Occipital lobe (tissue), 2 donors: ENCODE measurements around the gene LTB4R. TPM values are rescaled to one million over a fixed set of nuclear protein-coding genes. Genes with fewer than 3 reads are reported as not detected.

Source experiments
- DNase-seq: peaks from one replicate; lab custom pipeline; 2025; lab: John Stamatoyannopoulos, UW
- total RNA-seq: library from RNA; depleted of rRNA; stranded (reverse); fragments of >200 nt; gene quantifications from one replicate; pipeline ENCODE4 v1.2.3, GENCODE V29; 2014

LTB4R gene
- total RNA-seq, 1 donor from 2014 or later: 1.6 TPM

- DNase-seq: no peak
These were observed 32.9 kb upstream of the LTB4R start for GRCh38 chr14:24278424-24278823.

- peak; percentile 10 for DNase-seq
These were observed 31.8 kb upstream of the LTB4R start for GRCh38 chr14:24279301-24280186.

- DNase-seq: no peak
These were observed 30.4 kb upstream of the LTB4R start for GRCh38 chr14:24280797-24281460.

DNA sequence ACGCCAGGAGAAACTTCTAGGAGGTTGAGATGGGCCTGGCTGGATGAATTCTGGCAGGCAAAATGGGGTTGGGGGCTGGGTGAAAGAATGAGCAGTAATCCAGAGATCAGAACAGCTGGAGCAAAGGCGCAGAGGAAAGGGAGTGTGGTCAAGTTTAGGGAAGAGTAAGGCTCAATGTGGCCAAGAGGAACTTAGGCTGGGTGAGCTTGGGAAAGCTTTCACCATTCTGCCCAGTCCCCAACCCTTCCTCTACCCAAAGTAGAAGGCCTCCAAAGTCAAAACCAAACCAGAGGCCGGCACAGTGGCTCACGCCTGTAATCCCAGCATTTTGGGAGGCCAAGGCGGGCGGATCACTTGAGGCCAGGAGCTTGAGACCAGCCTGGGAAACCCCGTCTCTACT is 29.7 kb upstream of the LTB4R start:
- DNase-seq: no peak

DNA sequence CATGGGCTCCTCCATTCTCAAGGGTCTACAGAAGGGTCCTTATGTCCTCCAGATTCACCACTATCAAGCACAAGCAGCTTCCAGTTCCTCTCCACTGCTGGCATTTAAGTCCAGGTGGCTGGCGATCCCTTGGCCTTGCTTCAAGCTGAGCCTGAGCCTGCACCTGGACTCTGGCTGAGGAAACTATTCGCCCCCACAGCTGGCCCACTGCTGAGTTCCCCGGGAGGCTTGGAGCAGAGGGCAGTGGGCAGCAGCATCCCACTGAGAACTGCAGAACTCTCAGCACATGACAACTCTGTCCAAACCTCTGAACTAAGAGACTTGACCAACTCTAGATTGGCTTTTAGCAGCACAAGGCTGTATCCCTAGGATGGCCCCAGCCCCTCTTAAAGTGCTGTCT is 28.6 kb upstream of the LTB4R start:
- no peak for DNase-seq

- DNase-seq: no peak
These were observed 27.4 kb upstream of the LTB4R start for GRCh38 chr14:24283796-24284460.

GRCh38 chr14:24284501-24285035 is 26.7 kb upstream of the LTB4R start:
- DNase-seq: no peak

- DNase-seq: no peak
These were observed 26.0 kb upstream of the LTB4R start for GRCh38 chr14:24285351-24285750.

DNA sequence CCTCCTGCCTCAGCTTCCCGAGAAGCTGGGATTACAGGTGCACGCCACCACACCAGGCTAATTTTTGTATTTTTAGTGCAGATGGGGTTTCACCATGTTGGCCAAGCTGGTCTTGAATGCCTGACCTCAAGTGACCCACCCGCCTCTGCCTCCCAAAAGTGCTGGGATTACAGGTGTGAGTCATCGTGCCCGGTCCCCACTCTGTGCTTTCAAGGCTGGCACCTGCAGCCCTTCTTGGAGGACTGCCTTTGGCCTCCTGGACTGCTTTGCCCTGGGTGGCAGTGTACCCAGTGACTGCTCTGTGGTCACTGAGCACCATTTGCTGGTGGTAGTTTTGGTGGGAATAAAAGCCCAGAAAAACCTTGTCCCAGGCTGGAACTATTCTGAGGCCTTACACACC is 24.3 kb upstream of the LTB4R start:
- no peak for DNase-seq

GRCh38 chr14:24289649-24290280 is 21.5 kb upstream of the LTB4R start:
- no peak for DNase-seq

GRCh38 chr14:24290746-24291145 is 20.6 kb upstream of the LTB4R start:
- DNase-seq: no peak

- DNase-seq: no peak
These were observed 19.7 kb upstream of the LTB4R start for GRCh38 chr14:24291446-24292117.

- no peak for DNase-seq
These were observed 19.0 kb upstream of the LTB4R start for GRCh38 chr14:24292118-24292807.

DNA sequence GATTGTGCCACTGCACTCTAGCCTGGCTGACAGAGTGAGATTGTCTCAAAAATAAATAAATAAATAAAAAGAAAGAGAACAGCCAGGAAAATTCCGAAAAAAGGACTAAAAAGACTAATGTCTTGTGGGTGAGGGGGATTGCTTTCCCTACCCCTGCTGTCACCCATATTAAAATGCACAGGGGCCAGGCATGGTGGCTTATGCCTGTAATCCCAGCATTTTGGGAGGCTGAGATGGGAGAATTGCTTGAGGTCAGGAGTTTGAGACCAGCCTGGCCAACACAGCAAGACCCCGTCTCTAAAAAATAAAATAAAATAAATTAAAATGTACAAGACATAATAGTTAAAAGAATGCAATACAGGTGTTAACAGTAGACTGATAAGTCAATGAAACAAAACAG is 17.8 kb upstream of the LTB4R start:
- no peak for DNase-seq

DNA sequence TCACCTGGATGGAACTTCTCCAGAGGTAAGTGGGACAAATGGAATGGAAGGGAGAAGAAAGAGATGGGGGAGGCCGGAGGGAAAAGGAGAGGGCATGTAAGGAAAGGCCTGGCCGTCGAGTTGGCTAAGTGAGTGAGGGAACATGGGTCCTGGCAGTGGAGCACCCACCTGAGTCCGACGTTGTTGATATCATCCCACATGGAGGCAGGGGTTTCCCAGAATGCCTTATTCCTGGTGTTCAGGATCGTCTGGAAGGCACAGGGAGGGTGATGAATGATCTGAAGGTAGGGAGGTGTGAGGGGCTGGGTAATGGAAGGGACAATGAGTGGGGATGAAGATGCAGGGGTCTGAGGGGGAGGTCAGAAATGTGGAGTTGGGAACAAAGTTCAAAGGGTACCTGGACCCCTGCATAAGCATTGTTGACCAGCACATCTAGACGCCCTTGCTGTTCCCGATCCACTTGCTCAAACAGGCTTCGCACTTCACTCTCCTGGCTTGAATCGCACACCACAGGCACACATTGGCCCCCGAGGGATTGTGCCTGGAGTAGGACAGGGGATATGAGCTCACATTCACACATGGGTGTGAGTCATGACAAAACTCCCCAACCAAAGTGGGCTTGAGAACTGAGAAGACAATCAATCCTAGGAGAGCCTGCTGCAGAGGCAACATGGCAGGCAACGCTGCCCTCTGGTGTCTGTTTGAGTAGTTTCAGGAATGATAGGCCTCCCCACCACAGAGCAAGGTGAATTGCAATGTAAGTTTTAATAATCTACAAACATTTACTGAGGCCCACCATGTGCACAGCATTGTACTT is 14.8 kb upstream of the LTB4R start:
- peak; percentile 16 for DNase-seq

GRCh38 chr14:24297190-24297964 is 13.9 kb upstream of the LTB4R start:
- DNase-seq: no peak

- DNase-seq: no peak
These were observed 12.4 kb upstream of the LTB4R start for GRCh38 chr14:24298892-24299254.

DNA sequence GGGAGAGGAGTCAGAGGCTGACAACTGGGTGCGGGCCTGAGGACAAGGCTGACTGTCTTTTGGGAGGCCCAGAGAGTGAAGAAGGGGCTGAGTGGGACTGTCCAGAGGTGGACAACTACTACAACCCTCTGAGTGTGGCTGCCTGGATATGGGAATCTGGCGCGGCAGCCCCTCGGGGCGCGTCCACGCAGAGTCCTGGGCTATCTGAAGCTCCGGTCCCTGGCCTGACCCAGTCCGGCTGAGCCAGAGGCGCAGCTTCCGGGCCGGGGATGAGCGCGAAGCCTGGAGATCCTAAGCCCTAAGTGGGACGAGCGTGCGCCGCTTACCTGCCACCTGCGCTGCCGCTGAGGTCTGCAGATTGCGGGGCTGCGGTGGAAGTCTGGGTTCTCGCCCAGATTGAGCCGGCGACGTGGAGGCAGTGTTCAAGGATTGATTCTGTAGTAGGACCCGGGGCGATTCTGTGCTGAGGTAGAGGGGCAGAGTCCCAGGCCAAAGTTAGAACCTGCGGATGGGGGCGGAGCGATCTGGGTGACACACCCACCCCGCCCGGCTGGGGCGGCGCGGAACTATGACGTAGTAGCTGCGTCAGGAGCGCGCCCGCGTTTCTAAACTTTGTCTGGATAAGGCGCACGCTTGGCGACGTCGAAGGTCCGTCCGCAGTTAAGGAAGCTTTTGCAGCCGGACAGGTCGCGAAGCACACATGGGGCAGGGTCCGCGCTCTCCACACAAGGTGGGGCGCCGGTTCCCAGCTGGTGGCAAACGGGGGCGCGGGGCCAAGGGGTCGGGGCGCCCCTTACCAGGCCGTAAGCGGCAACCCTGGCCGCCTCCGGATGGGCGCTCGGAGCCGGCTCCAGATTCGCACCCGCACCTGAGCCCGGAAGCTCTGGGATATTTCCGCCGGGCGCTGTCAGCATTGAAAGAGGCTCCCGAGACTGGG is 11.8 kb upstream of the LTB4R start, which contains the start of the genes DHRS1 and NOP9:
Gene DHRS1 (minus strand): TSS at position 526 of the 937 bp plus-strand sequence. CDS start 674 bp downstream, outside the sequence.
Gene NOP9 (plus strand): TSS at position 596 of the 937 bp plus-strand sequence. CDS start 105 bp downstream, at position 701.
- DNase-seq: peak; percentile 83
